Stimulated activated CD8-positive, alpha-beta memory T cell treated with anti-CD3 and anti-CD28 coated beads, Interleukin-12 subunit alpha, Interleukin-12 subunit beta, amount 100 ng/mL, for 4 hours (primary cell): ENCODE data around the gene SPAST.
"Not testable (repeated sequence)": the region's sequence is repeated elsewhere in the genome, so short reads cannot be mapped to it uniquely, and the experiment has no call there.

ENCODE experiments used
- DNase-seq: peaks from one replicate; pipeline ENCODE4 v3.0.0-alpha.2; 2020; ENCODE audit warnings: low read depth

The SPAST gene

GRCh38 chr2:32124660-32125059 is 61.3 kb downstream of the SPAST start:
- DNase-seq, result no peak

DNA sequence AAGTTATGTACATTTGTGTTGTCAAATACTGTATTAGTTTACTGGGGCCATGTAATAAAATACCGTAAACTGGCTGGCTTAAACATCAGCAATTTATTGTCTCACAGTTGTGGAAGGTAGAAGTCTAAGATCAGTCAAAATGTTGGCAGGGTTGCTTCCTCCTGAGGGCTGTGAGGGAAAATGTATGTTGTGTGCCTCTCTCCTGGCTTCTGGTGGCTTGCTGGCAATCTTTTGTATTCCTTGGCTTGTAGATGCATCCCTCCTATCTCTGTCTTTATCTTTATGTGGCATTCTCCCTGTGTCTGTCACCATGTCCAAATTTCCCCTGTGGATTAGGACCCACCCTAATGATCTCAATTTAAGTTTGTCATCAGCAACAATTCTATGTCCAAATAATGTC is 65.3 kb downstream of the SPAST start:
- no peak for DNase-seq

DNA sequence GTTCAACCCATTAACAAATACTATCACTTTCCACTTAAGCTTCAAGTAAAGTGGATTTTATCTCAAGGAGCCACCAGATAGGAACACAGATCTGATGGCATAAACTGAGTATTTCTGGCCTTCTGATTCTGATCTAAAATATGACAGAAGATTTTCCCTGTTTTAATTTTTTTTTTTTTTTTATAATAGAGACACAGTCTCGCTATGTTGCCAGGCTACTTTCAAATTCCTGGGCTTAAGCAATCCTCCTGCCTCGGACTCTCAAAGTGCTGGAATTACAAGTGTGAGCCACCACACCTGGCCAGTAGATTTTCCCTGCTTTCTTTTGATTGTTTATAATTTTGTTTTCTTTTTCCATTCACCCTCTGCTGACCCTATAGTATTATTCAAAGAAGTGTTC is 65.7 kb downstream of the SPAST start:
- DNase-seq, result no peak

DNA sequence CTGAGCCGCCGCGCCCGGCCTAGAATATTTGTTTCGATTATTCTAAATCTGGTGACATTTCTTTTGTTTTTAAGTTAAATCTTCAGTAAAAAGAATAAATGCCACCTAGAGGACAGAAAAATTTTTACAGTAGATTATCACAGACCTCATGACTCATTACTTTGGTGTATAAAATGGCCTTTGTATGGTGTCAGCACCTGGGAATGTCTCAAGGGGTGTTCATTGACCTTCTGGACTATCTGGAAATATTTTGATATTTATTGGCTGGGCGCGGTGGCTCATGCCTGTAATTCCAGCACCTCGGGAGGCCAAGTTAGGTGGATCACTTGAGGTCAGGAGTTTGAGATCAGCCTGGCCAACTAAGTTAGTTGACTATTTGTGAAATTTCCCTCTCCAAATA is 72.1 kb downstream of the SPAST start:
- no peak for DNase-seq

DNA sequence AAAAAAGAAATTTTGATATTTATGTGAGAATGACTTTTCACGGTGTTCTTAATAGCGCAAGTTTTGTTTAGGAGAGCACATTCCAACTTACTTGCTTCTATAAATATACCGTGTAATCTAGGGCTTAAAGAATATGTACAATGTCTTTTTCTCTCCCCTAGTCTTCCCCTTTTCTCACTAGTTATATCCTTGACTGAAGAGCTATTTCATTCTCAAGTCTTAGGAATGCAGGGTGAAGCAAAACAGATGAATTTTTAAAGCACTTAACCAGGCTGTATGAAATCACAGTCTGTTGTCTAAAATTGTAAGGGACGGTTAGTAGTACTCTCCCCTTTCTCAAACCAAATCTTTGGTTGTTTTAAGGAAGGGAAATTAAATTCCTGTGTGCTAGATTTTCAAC is 72.7 kb downstream of the SPAST start:
- DNase-seq, result no peak

DNA sequence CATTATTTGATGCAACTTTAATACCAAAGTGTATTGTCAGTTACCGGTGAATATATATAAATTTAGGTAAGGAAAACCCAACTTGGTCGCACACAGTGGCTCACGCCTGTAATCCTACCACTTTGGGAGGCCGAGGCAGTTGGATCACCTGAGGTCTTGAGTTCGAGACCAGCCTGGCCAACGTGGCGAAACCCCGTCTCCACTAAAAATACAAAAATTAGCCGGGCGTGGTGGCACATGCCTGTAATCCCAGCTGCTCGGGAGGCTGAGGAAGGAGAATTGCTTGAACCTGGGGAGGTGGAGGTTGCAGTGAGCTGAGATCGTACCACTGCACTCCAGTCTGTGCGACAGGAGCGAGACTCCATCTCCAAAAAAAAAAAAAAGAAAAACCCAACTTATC is 88.2 kb downstream of the SPAST start:
- not testable (repeated sequence) for DNase-seq

DNA sequence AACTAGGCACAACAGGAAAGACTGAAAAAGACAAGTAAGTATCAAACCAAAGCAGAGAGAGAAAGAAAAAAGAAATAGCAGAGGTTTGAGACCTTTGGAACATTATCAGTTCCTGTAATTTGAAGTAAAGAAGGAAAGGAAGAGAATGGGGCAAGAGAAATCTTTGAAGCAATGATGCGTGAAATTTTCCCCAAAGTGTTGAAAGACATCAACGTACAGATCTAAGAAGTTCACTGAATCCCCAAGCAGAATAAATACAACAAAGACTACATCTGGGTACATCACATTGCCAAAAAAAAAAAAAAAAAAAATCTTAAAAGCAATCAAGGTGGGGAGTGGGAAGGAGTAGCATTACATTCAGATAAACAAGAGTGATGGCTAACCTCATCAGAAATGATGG is 96.3 kb downstream of the SPAST start:
- DNase-seq, result no peak

- no peak for DNase-seq
These were observed 97.9 kb downstream of the SPAST start for GRCh38 chr2:32161296-32161695.

DNA sequence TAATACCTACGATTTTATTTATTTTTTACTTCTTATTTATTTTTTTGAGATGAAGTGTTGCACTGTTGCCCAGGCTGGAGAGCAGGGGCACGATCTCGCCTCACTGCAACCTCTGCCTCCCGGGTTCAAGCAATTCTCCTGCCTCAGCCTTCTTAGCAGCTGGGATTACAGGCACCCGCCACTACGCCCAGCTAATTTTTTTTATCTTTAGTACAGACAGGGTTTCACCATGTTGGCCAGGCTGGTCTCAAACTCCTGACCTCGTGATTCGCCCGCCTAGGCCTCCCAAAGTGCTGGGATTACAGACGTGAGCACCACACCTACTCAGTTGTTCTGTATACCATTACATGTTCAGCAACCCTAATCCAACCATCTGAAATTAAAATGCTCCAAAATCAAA is 100.9 kb downstream of the SPAST start:
- not testable (repeated sequence) for DNase-seq

- DNase-seq, result not testable (repeated sequence)
These were observed 101.6 kb downstream of the SPAST start for GRCh38 chr2:32165027-32165347.

GRCh38 chr2:32166115-32166574 is 102.8 kb downstream of the SPAST start:
- DNase-seq, result no peak

DNA sequence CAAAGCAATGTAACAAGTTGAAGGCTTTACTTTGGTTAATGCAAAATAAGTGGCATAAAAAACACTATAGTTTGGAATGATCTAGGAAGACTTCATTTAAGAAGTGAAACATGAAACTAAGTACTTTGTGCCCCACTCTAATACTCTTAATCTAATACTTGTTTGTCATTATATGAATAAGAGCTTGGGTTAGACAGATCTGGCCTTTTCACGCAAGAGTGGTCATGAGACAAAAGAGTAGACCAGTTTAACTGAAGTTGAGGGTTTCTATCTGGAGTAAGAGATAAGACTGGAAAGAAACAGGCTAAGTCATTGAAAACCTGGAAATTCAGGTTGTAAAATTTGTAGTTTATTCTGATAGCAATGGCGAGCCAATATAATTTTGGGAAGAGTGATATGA is 105.2 kb downstream of the SPAST start:
- no peak for DNase-seq

- no peak for DNase-seq
These were observed 109.5 kb downstream of the SPAST start for GRCh38 chr2:32172870-32173269.

GRCh38 chr2:32182667-32183066 is 119.3 kb downstream of the SPAST start:
- DNase-seq, result no peak

- DNase-seq, result no peak
These were observed 125.7 kb downstream of the SPAST start for GRCh38 chr2:32189011-32189410.

DNA sequence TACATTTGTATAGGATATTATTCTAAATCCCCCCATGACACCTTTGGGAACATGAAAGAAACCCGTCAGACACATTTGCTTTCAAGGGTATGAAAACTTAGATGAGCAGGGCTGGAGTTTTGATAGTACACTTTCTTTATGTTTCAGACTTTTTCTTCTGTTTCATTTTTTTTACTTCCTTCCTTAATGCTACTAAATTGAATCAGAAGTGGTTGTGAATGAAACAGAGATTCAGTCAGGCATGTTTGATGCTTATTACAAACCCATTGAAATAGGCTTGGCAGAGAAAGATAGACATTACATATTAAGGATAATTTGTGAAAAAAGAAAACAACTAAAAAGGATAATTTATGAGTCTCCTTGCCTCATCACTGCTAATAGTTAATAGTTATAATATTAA is 129.1 kb downstream of the SPAST start:
- DNase-seq, result no peak

DNA sequence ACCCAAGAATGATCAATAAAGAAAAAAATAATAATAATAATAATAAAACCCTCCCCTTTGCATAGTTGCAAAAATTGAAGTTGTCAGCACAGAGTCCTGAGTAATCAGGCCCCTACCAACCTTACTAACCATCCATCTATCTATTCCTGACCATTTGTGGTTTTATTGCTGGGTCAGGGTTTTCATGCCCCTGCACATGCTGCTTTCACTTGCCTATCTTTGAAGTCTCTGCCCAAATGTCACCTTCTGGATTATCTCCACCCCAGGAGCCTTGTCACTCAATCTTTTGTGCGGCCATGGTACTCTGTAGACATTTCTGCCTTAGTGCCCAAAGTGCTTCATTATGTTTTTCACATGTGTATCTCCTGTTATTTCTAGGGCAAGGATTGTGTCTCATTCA is 137.5 kb downstream of the SPAST start:
- no peak for DNase-seq

- not testable (repeated sequence) for DNase-seq
These were observed 140.1 kb downstream of the SPAST start for GRCh38 chr2:32203428-32203827.
